ENCODE measurements around the gene PITPNM2. TPM values are rescaled to one million over a fixed set of nuclear protein-coding genes. Genes with fewer than 3 reads are reported as not detected.

PITPNM2 gene
- total RNA-seq, 2 donors from 2014 or later, result 2.4 to 15.7 TPM

DNA sequence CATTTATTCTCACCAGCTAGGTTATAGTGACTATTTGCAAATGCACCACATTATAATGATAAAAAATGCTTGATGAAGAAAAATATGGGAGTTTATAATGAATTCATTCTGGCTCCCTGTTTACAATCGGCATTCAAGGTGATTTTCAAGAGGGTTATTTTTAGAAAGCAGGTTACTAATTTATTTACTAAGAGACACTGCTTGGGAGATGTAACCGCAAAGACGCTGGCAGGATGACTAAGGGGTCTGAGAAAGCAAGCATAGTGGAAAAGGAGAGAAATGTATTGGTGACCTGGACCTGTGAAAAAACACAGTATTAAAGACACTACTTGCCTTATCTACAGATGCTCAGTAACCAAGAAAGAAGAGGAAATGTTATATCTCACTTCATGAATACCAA, 13.3 kb upstream of the PITPNM2 start:
- H3K36me3 ChIP-seq, result no peaks in the 10 kb centered on the region
- no peak overlapping the region for H3K4me3 ChIP-seq
- no peak overlapping the region for H3K27ac ChIP-seq
- H3K4me1 ChIP-seq (replicated peaks), result no peaks in the 10 kb centered on the region
- no peaks in the 10 kb centered on the region for H3K27me3 ChIP-seq (replicated peaks; ENCODE audit: insufficient read depth)
- no peaks in the 10 kb centered on the region for H3K9me3 ChIP-seq
- intact Hi-C loops (cut with DNase I), result no loop called here
- WGBS, result 93% methylated on average over 3 of the region's 3 CpGs
- TF ChIP-seq POLR2A (IDR thresholded peaks at IDR 0.05), result no peak
- no peak for TF ChIP-seq POLR2AphosphoS5 (IDR thresholded peaks at IDR 0.05)
- TF ChIP-seq, protein P1, sequence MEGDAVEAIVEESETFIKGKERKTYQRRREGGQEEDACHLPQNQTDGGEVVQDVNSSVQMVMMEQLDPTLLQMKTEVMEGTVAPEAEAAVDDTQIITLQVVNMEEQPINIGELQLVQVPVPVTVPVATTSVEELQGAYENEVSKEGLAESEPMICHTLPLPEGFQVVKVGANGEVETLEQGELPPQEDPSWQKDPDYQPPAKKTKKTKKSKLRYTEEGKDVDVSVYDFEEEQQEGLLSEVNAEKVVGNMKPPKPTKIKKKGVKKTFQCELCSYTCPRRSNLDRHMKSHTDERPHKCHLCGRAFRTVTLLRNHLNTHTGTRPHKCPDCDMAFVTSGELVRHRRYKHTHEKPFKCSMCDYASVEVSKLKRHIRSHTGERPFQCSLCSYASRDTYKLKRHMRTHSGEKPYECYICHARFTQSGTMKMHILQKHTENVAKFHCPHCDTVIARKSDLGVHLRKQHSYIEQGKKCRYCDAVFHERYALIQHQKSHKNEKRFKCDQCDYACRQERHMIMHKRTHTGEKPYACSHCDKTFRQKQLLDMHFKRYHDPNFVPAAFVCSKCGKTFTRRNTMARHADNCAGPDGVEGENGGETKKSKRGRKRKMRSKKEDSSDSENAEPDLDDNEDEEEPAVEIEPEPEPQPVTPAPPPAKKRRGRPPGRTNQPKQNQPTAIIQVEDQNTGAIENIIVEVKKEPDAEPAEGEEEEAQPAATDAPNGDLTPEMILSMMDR (IDR thresholded peaks at IDR 0.05), result no peak
- DNase-seq (ENCODE audit: low spot score), result no peak

DNA sequence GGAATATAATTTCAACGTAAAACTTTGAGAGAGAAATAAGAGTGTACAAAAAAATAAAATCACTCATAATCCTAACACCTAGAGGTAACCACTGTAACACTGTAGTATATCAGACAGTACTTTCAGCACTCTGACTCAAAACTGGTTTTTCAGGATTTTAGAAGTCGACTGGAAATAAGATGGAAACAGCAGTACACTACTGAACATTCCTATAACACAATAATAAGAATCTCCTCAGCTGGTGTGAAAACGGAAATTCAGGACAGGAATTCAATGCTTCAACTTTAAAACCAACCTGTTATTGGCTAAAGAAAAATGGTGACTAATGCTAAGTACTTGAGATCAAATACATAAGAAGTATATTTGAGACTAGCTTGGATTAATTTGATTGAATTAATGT, 12.3 kb upstream of the PITPNM2 start:
- Histone ChIP-seq H3K27ac (no peak overlapping the region), H3K27me3 (replicated peaks; ENCODE audit: insufficient read depth) (no peaks in the 10 kb centered on the region), H3K4me3 (no peak overlapping the region), H3K9me3 (no peaks in the 10 kb centered on the region), H3K4me1 (replicated peaks) (no peaks in the 10 kb centered on the region), H3K36me3 (no peaks in the 10 kb centered on the region)
- WGBS, result 51% methylated on average over 3 of the region's 3 CpGs
- intact Hi-C loops (cut with DNase I), result no loop called here
- no peak for DNase-seq (ENCODE audit: low spot score)
- TF ChIP-seq POLR2A (IDR thresholded peaks at IDR 0.05) (no peak), POLR2AphosphoS5 (IDR thresholded peaks at IDR 0.05) (no peak)
- TF ChIP-seq, protein P1 (IDR thresholded peaks at IDR 0.05), result no peak

DNA sequence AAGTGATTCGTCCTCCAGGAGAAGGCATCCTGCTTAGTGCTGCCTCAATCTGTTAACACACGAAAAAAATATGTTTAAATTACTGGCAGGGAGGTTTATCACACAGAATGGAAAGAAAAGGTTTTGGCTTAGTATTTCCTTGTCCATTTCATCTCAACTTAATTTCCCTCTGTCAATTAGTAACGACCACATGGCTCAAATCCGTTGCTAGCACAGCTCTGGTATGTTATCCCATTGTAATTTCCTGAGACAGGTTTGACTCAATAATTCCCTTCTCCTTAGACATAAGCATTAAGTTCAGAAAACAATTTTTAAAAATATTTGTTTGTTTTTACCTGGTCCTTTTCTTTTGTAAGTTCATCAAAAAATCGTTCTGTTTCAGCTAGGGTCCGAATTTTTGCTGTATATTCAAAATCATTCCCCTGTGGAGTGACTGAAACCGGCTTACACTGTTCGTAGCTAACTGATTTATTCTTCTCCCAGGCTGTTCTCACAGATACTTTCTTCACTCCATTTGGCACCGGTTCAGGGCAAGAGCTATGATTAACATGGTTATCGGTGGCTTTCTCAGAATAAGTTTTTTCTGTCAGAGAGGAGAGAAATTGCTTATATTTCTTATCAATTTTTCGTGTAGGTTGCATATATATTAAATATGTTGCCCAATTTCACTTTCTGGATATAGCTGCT, 10.1 kb upstream of the PITPNM2 start:
- no peaks in the 10 kb centered on the region for H3K4me1 ChIP-seq (replicated peaks)
- intact Hi-C loops (cut with DNase I), result no loop called here
- H3K27me3 ChIP-seq (replicated peaks; ENCODE audit: insufficient read depth), result no peaks in the 10 kb centered on the region
- no peaks in the 10 kb centered on the region for H3K9me3 ChIP-seq
- no peak overlapping the region for H3K27ac ChIP-seq
- no peak overlapping the region for H3K4me3 ChIP-seq
- no peaks in the 10 kb centered on the region for H3K36me3 ChIP-seq
- TF ChIP-seq, protein P1 (IDR thresholded peaks at IDR 0.05), result no peak
- no peak for TF ChIP-seq POLR2A (IDR thresholded peaks at IDR 0.05)
- no peak for TF ChIP-seq POLR2AphosphoS5 (IDR thresholded peaks at IDR 0.05)
- 71% methylated on average over 11 of the region's 11 CpGs for WGBS
- DNase-seq (ENCODE audit: low spot score), result no peak

DNA sequence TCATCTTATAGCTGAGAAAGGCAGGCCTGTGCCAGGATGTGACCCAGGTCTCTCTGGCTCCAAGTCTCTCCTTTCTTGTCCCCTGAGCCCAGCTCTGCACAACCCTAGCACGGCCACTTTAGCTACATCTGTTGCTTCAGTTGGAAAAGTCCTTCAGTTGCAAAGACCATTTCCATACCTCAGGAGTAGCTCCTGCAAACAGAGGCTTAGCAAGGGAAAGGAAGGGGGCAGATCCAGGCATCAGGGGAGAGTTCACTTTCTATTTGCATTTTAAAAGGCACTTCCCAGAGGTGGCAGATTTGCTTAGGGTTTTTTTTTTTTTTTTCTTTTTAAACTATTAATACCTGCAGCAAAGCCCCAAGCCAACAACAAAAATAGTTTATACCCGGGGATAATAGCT, 3.0 kb upstream of the PITPNM2 start:
- intact Hi-C loops (cut with DNase I), result loop anchor here (5.0 kb wide), 1 partner anchor 172 kb away; the partner anchor contains the start of gene ARL6IP4
- no peak overlapping the region for H3K4me3 ChIP-seq
- H3K9me3 ChIP-seq, result no peaks in the 10 kb centered on the region
- TF ChIP-seq, protein P1 (IDR thresholded peaks at IDR 0.05), result no peak
- no peak for TF ChIP-seq POLR2AphosphoS5 (IDR thresholded peaks at IDR 0.05)
- TF ChIP-seq POLR2A (IDR thresholded peaks at IDR 0.05), result no peak
- no peaks in the 10 kb centered on the region for H3K27me3 ChIP-seq (replicated peaks; ENCODE audit: insufficient read depth)
- H3K36me3 ChIP-seq, result no peaks in the 10 kb centered on the region
- no peak overlapping the region for H3K27ac ChIP-seq
- no peak for DNase-seq (ENCODE audit: low spot score)
- peaks cover 6% of the 10 kb centered on the region for H3K4me1 ChIP-seq (replicated peaks)
- 76% methylated on average over 2 of the region's 2 CpGs for WGBS

DNA sequence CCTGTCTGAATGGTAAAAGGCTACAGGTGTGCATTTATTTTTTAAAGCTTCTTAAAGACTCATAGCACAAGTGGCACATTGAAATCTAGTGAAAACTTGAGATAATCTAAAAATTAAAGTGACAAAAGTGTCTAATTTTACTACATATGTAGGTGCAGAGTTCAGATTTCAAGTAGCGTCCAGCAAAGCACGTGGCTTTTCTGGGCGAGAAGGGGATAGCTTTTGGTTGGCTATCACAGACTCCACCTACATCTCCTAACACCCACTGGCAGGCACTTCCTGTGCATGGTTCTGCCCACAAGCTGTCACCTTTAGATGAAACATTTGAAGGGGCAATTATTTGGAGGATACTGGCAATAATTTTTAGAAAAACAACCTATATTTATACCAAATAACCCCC, 1.9 kb upstream of the PITPNM2 start:
- H3K4me1 ChIP-seq (replicated peaks), result peaks cover 6% of the 10 kb centered on the region
- H3K27me3 ChIP-seq (replicated peaks; ENCODE audit: insufficient read depth), result no peaks in the 10 kb centered on the region
- H3K27ac ChIP-seq, result no peak overlapping the region
- no peak for DNase-seq (ENCODE audit: low spot score)
- intact Hi-C loops (cut with DNase I), result loop anchor here (5.0 kb wide), 1 partner anchor 171 kb away; the partner anchor contains the start of gene ARL6IP4
- H3K4me3 ChIP-seq, result no peak overlapping the region
- H3K36me3 ChIP-seq, result no peaks in the 10 kb centered on the region
- WGBS, result 79% methylated on average over 3 of the region's 3 CpGs
- H3K9me3 ChIP-seq, result no peaks in the 10 kb centered on the region
- no peak for TF ChIP-seq POLR2AphosphoS5 (IDR thresholded peaks at IDR 0.05)
- TF ChIP-seq POLR2A (IDR thresholded peaks at IDR 0.05), result no peak
- TF ChIP-seq, protein P1 (IDR thresholded peaks at IDR 0.05), result no peak
